Heart left ventricle (tissue), 13 donors: Measurements from ENCODE around the gene RAB13.

Experiments
- POLR2A ChIP-seq, 2 donors: fragments of 450-650 bp; IDR thresholded peaks; one replicate each; pipeline ENCODE4 v1.6.1; 2017; ENCODE audit warnings: antibody characterized with exemption in 2 of 2, mild to moderate bottlenecking in 2 of 2, moderate library complexity in 2 of 2
- TF ChIP-seq, protein P1 (sequence below), 12 donors: fragments of 200-600 bp; sonication (generic) in 4 of 12; IDR thresholded peaks; one replicate each; pipeline versions ENCODE4 v1.5.0 to v1.8.0; 2018 to 2022; ENCODE audit warnings: antibody characterized with exemption in 12 of 12, mild to moderate bottlenecking in 5 of 12
- donor health status: ischemic (EF 13 %, LVEDD 7.1; RV severe dilation, severe dysfunction).
- donor health status: DM: no; HTN: yes; CAD: no.
- donor health status: DM: no; HTN: no; CAD: no.
- donor health status: ischemic (EF 25% LVEDD 6.9; RV normal size, moderate dysfunction).
- donor health status: ischemic (EF 25% LVEDD 5.7; RV mildly dilated, moderate dysfunction).
- donor health status: ischemic (EF 35%, LVEDD 5.7; RV mildly dilated, moderate dysfunction).
- donor health status: nonischemic (EF 11% LVEDD 7.7; RV severe dilation, severe dysfunction).
- donor health status: DM: yes; HTN: yes; CAD: no.
- donor health status: PGD.
- donor health status: ischemic (EF 29% LVEDD 5.4; RV normal size, mild dysfunction).
- donor health status: nonischemic (EF 23%, LVEDD 6.1; RV moderate dilation, normal function).

DNA sequence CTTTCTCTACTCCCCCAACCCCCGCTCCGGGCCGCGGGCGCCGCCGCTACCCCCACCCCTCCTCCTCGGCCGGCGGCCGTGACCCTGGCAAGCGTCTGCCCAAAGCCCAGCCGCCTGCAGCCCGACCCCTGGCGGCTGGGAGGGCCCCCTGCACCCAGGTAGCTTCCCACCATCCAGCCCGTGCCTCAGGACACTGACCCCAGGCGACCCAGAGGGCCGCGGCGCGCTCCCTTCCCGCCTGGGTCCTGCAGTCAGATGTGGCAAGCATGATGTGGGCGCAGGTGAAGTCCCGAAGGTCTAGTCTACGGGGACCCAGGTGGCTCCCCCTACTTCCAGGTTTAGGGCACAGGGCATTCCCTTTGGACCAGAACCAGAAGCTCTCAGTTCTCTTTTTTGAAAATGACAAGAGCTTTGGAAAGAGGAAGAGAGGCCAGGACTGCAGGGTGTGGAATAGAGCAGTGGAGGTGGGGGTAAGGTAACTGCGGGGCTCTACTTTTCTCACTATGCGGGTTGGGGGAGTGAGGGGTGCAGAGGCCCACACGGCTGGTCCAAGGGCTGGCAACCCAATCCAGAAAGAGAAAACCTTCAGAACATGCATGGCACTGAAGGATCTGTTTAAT, 39.4 kb downstream of the RAB13 start, which contains the start of gene DENND4B:
- TF ChIP-seq POLR2A (IDR thresholded peaks at IDR 0.05): no peak
- TF ChIP-seq, protein P1, sequence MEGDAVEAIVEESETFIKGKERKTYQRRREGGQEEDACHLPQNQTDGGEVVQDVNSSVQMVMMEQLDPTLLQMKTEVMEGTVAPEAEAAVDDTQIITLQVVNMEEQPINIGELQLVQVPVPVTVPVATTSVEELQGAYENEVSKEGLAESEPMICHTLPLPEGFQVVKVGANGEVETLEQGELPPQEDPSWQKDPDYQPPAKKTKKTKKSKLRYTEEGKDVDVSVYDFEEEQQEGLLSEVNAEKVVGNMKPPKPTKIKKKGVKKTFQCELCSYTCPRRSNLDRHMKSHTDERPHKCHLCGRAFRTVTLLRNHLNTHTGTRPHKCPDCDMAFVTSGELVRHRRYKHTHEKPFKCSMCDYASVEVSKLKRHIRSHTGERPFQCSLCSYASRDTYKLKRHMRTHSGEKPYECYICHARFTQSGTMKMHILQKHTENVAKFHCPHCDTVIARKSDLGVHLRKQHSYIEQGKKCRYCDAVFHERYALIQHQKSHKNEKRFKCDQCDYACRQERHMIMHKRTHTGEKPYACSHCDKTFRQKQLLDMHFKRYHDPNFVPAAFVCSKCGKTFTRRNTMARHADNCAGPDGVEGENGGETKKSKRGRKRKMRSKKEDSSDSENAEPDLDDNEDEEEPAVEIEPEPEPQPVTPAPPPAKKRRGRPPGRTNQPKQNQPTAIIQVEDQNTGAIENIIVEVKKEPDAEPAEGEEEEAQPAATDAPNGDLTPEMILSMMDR (IDR thresholded peaks at IDR 0.05): peak; percentile 82 to 99 (median 95)
